Left colon (tissue), 2 donors: ENCODE data around the gene IRAK1. TPM values are rescaled to one million over a fixed set of nuclear protein-coding genes. Genes with fewer than 3 reads are reported as not detected.

Source experiments
- ATAC-seq: fragments of 200-7000 bp; cut with Tn5 transposase; one replicate; pipeline ENCODE4 v1.9.1; 2020; ENCODE audit warnings: mild to moderate bottlenecking, moderate library complexity
- DNase-seq, 2 donors: peaks; one replicate each; pipeline ENCODE4 v3.0.0-alpha.2; 2020
- intact Hi-C, 2 donors: fragments of 100-400 bp; cut with DNase I in 1 of 2; cut with micrococcal nuclease in 1 of 2; formaldehyde crosslinking; loops; one replicate each; pipeline versions ENCODE4 v1.11.2 to v1.14.0; 2022; cut with DNase I, micrococcal nuclease
- total RNA-seq, 2 donors: library from RNA; stranded (reverse); fragmentation: NEBNext Ultra II Directional; extraction: Animal tissue kit (Norgen Biotek cat#: 25700); gene quantifications; one replicate each; pipeline ENCODE4 v1.2.1, GENCODE V29; 2021
- donor health status: DM: no; HTN: no; CAD: no.
- donor health status: DM: yes; HTN: yes; CAD: no.

IRAK1 gene
- total RNA-seq, 2 donors from 2014 or later: 76.1 to 103 TPM

DNA sequence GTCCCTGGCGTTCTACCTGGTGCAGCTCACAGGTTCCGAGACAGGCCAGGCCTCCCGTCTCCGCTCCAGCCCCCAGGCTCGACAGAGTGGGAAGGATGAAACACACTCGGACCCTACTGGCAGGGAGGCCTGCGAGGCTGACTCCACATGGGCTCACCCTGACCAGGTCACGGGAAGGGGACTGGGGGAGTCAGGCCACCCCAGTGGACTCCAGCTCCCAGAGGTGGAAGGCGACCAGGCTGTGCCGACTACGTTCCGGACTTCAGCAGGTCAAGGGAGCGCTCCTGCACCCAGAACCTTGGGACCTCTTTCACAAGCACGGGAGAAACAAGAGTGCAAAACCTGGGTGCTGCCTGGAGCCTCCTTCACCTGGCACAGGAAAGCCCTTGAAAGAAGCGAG is 4.6 kb upstream of the IRAK1 start:
- ATAC-seq (no peak), DNase-seq (no peak)
- intact Hi-C loops: no loop called here

DNA sequence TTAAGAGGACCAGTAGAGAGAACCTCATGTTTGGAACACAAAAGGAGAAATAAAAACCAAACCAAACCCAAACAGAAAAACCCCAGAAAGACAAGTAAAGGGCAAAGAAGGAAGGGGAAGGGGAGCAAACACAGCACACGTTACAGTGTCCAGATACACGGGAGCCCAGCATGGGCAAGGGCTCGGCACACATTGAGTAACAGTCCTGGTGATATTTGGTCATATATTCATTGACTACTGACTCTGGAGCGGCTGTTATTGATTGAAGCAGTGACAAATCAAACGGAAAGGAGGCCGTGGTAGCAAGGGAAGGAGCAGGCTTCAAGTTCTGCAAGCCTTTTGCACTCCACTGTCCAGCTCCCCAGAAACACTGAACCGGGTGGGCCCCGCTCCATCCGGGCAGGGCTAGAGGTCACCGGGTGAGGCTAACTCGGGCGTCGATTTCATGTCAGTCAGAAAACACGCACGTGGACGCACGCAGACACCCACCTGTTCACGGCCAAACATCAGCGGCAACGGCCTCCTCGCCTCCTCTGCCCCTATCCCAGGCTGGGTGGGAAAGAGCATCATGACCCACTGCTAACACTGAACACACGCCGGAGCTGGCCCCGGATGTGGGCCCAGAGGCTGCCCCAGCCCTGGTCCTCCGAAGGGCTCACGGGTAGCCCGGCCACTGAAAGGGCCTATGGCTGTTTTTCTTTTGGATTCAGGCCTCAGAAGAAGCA is 3.7 kb upstream of the IRAK1 start:
- DNase-seq (no peak), ATAC-seq (no peak)
- intact Hi-C loops: no loop called here

DNA sequence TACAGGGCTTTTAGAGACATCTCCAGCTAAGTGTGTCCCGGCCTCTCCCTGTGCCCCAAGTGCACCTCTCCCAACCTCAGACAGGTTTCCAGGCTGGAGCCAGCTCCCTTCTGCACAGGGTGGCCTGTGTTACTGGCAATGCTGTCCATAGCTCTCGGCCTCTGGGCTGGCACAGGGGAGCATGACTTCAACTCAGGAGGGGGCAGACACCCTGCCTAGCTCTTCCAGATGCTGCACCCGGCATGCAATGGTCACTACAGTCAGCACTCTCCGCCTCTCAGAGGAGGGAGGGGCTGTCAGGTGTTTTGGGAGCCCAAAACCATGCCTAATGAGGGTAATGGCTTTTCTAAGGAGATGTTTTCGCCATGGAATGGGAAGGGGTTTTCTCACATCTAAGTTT is 2.4 kb upstream of the IRAK1 start:
- ATAC-seq: no peak
- intact Hi-C loops: no loop called here

DNA sequence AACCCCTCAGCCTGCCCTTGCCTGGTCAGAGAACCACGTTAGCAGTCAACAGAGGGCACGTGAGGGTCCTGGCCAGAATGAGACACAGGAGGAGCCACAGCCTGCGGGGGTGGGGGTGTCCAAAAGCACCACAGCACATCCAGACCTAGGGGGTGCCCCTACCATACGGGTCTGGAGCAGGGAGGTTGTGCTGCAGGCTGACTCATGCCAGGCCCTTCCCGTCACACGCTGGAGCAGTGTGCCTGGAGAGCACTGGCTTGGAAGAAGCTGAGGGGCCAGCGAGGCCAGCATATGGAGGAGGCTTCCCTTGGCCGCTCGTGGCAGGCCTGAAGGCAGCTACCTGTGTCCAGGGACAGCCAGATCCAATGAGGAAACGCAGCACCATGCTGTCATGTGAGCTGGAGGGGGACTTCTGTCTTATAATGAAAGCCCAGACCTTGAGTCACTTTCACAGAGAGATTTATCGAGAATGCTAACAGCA is 1.5 kb upstream of the IRAK1 start:
- DNase-seq (no peak), ATAC-seq (no peak)
- intact Hi-C loops: no loop called here

More for the DNA sequence above, 2.4 kb upstream of the IRAK1 start:
- DNase-seq: no peak

DNA sequence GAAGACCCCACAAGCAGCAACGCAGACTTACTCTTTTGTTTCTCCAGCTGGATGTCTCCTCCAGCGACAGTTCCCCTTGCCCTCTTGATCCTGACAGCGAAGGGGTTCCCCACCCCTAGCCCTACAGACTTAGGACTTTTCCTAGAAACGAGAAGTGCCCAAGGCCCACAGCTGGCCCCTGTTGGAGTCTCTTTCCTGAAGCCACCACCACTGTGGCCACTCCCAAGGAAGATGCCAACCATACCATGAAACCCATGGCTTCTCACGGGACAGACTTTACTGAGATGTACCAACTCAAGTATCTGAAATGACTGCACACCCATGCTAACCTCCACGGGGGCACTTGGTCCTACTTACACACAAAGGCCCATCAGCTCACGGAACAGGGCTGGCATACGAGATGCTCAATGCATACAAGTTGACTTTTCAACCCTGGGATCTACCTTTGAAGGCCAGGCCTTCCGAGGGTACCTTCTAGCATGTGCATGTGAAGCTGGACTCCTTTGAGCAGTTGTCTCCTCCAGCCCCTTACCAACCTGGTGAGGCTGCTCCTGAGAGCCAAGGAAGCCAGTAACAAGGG is 924 bp upstream of the IRAK1 start:
- DNase-seq (no peak), ATAC-seq (no peak)
- intact Hi-C loops: no loop called here

DNA sequence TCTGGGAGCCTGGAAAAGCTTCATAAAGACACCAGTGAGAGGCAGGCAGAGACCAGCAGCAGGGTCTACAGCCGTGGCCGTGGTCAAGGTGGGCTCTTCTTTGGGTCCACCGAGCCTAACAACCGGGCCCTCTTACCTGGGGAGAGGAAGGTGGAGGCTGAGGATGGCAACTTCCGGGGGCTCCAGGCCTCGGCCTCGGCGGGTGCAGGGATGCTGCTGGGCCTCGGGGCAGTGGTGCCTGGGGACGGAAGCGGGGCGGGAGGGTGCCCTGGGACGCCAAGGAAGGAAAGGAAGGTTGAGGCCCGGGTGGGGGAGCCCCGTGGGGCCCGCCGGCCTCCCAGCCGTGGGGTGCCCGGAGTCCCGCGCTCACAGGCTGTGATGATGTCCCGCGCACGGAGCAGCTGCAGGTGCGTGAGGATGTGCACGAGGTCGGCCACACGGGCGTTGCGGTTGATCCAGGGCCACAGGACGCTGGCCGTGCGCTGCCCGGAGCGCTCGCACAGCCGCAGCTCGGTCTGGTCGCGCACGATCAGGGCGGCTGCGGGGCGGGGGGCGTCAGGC is 561 bp downstream of the IRAK1 start:
- no peak for DNase-seq

DNA sequence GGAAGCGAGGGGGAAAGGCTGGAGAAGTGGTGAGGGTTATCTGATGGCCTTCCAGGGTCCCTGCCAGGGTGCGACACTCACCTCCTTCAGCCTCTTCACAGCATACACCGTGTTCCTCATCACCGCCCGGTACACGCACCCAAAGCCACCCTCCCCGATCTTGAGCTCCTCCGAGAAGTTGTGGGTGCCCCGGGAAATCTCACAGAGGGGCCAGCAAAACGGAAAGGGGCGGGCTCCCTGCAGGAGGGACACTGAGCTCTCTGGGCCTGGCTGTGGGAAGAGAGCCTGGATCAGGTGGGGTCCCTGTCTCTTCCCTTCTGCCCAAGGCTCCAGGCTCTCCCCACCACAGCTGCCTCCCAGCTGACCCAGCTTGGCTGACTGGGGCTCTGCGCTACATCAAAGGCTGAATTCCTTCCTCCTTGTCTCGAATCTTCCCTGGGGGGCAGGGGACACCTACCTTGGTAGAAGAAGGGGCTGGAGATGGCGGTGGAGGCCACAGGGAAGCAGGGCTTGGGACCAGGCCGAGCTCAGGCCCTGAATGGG is 1.1 kb downstream of the IRAK1 start:
- intact Hi-C loops: no loop called here
- ATAC-seq (peak; percentile 1), DNase-seq (no peak)

More for the DNA sequence above, 561 bp downstream of the IRAK1 start:
- peak; percentile 23 for ATAC-seq
- intact Hi-C loops: no loop called here

DNA sequence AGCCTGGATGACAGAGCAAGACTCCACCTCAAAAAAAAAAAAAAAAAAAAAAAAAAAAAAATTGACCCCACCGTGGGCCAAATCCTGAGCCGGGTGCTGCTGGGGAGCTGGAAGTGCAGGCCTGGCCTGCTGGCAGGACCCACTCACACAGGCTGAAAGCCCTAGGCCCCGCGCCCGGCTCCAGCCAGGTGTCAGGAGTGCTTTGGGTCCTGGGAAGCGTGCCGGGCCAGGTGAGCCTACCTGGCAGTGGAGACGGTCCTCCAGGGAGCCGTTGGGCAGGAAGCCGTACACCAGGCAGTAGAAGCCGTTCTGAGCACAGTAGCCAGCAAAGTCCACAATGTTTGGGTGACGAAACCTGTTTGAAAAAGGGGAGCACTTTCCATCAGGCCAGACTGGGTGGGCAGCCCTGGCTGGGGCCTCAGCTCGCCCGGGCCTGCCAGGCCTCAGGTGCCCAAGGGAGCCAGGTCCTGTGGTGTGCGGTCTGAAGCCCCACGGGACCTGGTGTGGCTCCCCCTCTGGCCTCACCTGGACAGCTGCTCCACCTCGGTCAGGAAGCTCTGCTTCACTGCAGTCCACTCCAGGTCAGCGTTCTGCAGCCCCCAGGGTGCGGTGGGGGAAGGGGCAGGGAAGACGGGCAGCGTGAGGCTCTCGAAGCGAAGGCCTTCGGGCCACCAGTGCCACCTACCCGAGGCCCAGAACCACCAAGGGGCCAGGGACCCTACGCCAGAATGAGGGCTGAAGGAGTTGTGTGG is 1.8 kb downstream of the IRAK1 start:
- ATAC-seq (no peak), DNase-seq (no peak)
- intact Hi-C loops: no loop called here

DNA sequence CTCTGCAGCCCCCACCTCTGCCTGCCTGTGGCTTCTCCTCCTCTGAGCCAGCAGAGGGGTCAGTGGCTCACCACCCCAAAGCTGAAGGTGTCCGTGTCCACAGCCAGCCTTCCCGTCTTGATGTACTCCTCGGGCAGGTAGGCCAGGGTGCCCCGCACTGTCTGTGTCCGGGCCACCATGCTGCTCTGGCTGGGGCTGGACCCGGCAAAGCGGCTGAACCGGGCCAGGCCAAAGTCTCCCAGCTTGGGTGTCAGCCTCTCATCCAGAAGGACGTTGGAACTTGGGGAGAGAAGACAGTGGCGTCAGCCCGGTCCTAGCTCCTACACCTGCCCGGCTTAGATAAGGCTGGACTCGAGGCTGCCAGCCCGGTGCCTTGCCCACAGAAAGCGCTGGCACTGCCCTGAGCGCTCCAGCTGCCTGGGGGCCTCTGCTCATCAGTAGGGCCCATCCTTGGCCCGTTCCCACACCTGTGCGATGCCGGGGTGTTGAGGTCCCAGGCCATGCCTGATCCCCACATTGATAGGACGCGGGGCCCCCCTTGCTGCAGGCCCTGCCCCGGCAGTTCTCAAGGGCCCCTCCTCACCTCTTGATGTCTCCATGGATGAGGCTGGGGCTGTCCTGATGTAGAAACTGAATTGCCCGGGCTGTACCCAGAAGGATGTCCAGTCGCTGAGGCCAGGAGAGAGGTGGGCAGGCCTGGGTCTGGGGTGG is 3.2 kb downstream of the IRAK1 start:
- no peak for DNase-seq
- intact Hi-C loops: no loop called here
- no peak for ATAC-seq

DNA sequence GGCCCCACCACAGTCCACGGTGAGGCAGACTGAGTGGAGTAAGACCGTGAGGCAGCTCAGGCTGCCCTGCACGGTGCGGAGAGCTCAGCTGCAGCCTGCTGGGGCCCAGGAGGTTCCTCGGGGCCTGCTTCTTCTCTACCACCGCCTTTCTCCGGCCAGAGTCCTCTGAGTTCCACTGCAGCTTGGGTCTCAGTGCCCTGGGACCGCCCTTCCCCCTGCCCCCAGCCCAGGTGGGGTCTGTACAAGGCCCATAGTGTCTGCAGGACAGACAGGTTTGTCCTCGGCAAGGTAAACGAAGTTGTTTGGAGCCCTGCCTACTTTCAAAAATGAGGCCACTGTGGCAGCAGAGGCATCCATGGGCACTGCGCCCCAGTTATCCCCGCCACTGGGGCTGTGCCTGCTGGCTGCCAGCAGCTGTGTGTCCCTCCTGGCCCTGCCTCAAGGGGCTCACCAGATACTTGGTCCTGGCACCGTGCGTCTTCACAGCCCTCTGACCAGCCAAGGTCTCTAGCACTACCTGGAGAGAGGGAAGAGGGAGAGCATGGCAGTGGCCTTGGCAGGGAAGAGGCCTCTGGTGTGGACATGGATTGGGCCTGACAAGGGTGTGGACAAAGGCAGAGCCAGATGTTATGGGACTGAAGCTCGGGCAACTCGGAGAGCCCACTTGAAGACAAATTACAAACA is 4.0 kb downstream of the IRAK1 start:
- no peak for ATAC-seq
- no peak for DNase-seq
- intact Hi-C loops: no loop called here

DNA sequence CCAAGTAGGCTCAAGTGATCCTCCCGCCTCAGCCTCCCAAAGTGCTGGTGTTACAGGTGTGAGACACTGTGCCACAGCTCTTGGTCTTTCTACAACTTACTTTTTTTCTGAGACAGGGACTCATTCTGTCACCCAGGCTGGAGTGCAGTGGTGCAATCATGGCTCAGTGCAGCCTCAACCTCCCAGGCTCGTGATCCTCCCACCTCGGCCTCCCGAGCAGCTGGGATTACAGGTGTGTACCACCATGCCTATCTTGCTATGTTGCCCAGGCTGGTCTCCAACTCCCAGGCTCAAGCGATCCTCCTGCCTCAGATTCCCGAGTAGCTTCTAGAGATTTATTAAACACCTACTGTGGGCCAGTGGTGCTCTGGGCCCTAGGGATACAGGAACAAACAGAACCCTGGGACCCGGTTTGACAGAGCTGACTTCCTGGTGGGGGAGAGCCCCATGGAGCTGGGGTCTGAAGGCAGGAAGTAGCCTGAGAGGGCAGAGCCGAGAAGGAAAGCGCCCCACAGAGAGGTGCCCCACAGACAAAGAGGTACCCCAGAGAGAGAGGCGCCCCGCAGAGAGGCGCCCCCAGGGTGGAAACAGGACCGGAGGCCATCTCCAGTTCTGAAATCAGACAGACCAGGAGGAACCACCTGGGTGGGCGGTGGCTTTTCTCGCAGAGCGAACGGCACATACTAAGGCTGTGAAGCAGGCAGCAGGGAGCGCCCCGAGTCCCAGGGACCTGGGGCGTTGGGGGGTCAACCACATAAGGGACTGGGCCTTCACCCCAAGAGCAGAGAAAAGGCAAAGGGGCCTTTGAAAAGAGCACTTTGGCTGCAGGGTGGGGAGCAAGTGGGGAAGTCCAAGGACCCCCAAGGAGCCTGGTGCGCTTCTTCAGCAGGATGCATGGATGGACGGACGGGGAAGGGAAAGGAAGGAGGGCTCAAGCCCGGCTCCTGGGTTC is 5.0 kb downstream of the IRAK1 start:
- intact Hi-C loops: no loop called here
- no peak for ATAC-seq
- no peak for DNase-seq

DNA sequence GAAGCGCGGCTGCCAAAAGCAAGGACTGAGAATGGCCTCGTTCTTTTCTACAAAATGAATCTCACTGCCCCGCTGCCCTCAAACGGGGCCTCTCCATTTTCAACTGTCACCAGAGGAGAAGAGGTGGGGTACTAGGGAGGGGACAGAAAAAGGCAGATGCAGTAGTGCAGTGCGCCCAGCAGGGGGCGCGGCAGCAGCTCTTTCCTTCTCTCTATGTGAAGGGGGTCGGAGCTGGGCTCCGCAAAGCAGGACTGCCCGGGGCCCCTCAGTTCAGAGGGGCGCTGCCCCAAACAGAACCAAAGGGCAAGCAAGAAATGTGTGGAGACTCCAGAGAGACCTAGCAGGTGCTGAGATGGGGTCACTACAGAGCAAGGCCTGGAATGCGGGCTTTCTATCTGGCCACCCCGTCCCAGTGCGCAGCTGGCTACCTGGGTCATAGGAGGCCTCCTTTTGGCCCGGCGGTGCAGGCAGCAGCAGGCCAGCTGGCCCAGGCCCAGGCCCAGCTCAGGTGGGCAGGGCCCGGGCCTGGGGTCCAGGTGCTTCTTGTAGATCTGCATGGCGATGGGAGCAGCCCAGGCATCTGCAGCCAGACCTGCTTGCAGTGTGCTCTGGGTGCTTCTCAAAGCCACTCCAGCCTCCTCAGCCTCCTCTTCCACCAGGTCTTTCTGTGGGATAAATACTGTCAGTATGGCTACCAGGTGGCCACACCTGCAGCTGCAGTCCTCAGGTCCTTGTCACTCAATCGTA is 5.9 kb downstream of the IRAK1 start:
- intact Hi-C loops: no loop called here
- ATAC-seq: peak; percentile 61
- no peak for DNase-seq

DNA sequence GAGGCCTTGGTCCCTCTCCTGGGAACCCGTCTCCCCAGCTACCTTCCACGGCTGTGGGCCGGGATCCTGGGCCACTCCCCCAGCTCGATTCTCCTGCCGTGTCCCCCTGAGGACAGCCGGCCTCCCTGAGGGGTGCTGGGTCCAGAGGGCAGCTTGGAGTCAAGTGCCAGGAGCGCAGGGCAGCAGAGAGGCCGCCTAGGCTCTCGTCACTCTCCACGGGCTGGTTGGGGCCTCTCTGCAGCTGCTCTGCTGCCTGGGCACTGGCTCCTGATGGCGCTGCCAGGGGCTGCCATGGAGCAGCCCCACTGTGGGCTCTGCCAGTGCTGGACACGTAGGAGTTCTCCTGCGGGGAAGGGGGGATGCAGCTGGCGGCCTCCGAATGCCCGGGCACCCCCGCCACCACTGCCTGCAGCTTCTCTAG is 6.7 kb downstream of the IRAK1 start:
- intact Hi-C loops: no loop called here
- peak; percentile 12 for ATAC-seq
- no peak for DNase-seq

DNA sequence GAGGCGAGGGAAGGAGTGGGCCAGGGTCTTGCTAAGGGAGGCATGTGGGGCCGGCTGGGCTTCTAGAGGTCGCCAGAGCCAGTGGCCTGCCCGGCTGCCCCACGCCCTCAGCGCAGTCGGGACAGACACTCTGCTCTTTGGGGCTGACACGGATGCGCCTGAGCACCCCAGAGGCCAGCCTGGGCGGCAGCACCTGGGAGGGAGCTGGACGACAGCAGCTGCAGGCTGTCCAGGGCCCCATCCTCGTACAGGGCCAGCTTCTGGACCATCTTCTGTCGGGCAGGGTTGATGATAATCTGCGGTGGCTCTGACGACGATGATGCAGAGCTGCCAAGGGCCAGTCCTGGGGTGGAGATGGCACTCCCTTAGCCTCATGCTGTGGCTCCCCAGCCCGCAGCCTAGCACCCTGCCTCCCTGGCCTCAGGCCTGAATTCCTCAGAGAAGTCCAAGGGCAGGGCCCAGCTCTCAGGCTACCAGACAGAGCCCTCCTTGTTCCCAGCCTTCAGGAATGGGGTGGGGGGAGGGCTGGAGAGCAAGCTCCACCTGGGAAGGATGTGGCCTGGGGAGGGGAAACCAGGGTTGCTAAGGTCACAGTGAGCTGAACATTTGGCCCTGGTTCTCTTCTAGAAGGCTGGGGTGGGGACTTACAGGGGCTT is 7.2 kb downstream of the IRAK1 start:
- DNase-seq (peak in 1 of 2 donors; percentile 34), ATAC-seq (peak; percentile 44)
- intact Hi-C loops: no loop called here

DNA sequence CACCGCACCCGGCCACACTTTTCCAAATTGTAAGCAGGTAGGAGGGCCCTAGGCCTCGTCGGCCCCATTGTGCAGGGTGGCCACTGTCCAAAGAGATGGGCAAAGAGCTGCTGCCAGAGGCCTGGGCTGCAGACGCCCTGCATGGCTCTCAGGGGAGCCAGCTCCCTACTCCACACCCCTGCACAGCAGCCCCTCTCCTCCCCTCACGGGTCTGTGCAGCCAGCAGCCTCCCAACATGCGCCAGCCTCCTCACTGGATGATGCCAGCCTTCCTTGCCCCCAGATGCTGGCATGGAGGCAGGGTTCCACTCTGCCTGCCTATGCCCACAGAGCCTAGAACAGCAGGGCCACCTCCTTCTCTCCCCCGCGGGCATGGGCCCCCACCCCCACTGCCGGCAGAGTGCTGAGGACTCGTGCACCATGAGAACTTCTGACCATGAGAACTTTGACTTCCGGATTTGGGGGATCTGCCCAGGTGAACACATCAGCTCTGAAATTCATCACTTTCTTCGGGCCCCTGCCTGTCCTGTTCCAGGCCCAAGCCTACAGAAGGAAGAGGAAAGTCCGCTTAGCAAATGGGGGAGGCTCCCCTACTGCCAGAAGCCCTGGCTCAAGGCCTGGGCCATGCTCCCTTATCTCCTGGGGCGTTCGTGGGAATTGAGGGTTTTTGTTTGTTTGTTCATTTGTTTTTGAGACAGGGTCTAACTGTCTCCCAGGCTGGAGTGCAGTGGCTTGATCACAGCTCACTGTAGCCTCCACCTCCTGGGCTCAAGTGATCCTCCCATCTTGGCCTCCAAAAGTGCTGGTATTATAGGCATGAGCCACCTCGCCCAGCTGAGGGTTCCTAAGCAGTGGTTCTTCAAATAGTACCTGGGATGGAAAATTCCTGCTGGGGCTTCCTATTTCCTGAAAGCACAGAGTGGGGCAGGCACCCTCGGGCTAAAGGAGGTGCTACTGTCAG is 8.0 kb downstream of the IRAK1 start:
- ATAC-seq: no peak
- intact Hi-C loops: no loop called here
- no peak for DNase-seq
